Stomach (tissue), 4 donors: ENCODE data around the gene CLIC1.

Experiments used
- EP300 ChIP-seq: sonication (generic); formaldehyde crosslinking; IDR thresholded peaks from one replicate; pipeline ENCODE4 v1.6.1; 2017; ENCODE audit warnings: antibody characterized with exemption
- POLR2A ChIP-seq, 4 donors: fragments of 450-650 bp; IDR thresholded peaks; one replicate each; pipeline ENCODE4 v1.6.1; 2016; ENCODE audit warnings: antibody characterized with exemption in 4 of 4, control low read depth in 2 of 4, mild to moderate bottlenecking in 1 of 4, moderate library complexity in 1 of 4
- POLR2AphosphoS5 ChIP-seq, 3 donors: sonication (generic); formaldehyde crosslinking; IDR thresholded peaks; one replicate each; pipeline ENCODE4 v1.6.1; 2016; ENCODE audit warnings: antibody characterized with exemption in 3 of 3
- TF ChIP-seq, protein P1 (sequence below), 7 experiments: fragments of 450-650 bp in 4 of 7; fragments of 200-600 bp in 3 of 7; sonication (generic) in 3 of 7; IDR thresholded peaks; one replicate each; pipeline ENCODE4 v1.5.1; 2016 to 2019; ENCODE audit warnings: antibody characterized with exemption in 7 of 7, control low read depth in 2 of 7, mild to moderate bottlenecking in 1 of 7

DNA sequence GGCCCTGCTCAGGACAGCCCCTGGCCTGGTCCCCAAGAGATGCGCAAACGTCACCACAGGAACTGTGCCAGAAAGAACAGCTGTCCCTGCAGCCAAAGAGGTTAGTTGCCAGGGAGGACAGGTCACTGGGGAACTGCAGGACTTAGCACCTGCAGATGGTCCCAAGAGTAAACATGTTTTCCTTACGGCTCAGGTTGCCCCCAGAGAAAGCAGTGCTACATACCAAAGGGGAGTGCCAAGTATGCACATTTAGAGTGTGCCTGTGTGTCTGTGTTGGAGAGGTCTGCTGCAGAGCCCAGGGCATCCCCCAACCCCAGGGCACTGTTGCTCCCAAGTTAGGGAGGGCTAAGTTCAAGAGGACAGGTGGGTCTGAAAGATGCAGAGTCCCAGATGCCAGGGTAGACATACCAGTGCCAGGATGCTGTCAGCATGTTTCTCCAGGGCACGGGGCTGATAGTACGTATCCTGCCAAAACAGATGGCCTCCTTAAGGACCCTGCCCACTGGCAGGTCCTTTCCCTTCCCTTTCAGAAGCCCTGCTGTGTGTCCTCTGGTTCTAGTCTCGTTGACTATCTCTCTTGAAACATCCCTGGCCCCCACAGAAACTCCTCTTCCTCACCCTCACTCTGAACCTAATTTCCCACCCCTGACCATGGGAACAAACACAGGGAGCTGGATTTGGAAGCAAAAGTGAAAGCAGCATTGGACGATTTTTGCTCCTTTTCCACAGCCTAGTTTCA is 34.5 kb downstream of the CLIC1 start:
- TF ChIP-seq, protein P1, sequence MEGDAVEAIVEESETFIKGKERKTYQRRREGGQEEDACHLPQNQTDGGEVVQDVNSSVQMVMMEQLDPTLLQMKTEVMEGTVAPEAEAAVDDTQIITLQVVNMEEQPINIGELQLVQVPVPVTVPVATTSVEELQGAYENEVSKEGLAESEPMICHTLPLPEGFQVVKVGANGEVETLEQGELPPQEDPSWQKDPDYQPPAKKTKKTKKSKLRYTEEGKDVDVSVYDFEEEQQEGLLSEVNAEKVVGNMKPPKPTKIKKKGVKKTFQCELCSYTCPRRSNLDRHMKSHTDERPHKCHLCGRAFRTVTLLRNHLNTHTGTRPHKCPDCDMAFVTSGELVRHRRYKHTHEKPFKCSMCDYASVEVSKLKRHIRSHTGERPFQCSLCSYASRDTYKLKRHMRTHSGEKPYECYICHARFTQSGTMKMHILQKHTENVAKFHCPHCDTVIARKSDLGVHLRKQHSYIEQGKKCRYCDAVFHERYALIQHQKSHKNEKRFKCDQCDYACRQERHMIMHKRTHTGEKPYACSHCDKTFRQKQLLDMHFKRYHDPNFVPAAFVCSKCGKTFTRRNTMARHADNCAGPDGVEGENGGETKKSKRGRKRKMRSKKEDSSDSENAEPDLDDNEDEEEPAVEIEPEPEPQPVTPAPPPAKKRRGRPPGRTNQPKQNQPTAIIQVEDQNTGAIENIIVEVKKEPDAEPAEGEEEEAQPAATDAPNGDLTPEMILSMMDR (IDR thresholded peaks at IDR 0.05) = no peak
- TF ChIP-seq POLR2A (IDR thresholded peaks at IDR 0.05) = no peak
- no peak for TF ChIP-seq POLR2AphosphoS5 (IDR thresholded peaks at IDR 0.05)
- TF ChIP-seq EP300 = no peak
